ENCODE measurements around the gene TYW3.

The TYW3 gene

GRCh38 chr1:74811436-74812179 lies 78.7 kb downstream of the TYW3 start:
- no peak for DNase-seq

- no peak for DNase-seq
These were observed 79.2 kb downstream of the TYW3 start for GRCh38 chr1:74812180-74812541.
